Liver (tissue), 3 donors: ENCODE results near the gene SMR3A.

Experiments
- EGR1 ChIP-seq, 2 donors: IDR thresholded peaks; 2 replicates each; pipeline ENCODE4 v1.6.1; 2016 to 2018; ENCODE audit warnings: antibody characterized with exemption in 2 of 2, low read depth in 2 of 2
- FOXA1 ChIP-seq: IDR thresholded peaks from 2 replicates; pipeline ENCODE4 v1.6.1; 2016; ENCODE audit warnings: antibody characterized with exemption
- GABPA ChIP-seq, 2 donors: IDR thresholded peaks in 1 of 2; conservative IDR thresholded peaks in 1 of 2; 2 replicates each; pipeline ENCODE4 v1.6.1; 2016; ENCODE audit warnings: antibody characterized with exemption in 2 of 2, mild to moderate bottlenecking in 1 of 2, moderate library complexity in 1 of 2
- HNF4G ChIP-seq: IDR thresholded peaks from 2 replicates; pipeline ENCODE4 v1.6.1; 2016; ENCODE audit warnings: antibody characterized with exemption
- JUND ChIP-seq, 2 donors: IDR thresholded peaks; 2 replicates each; pipeline ENCODE4 v1.6.1; 2016; ENCODE audit warnings: antibody characterized with exemption in 2 of 2
- RAD21 ChIP-seq, 2 donors: IDR thresholded peaks; 2 replicates each; pipeline ENCODE4 v1.6.1; 2016; ENCODE audit warnings: antibody characterized with exemption in 2 of 2, mild to moderate bottlenecking in 2 of 2
- RXRA ChIP-seq, 2 donors: IDR thresholded peaks; 2 replicates each; pipeline ENCODE4 v1.6.1; 2017 to 2018; ENCODE audit warnings: antibody characterized with exemption in 2 of 2, mild to moderate bottlenecking in 1 of 2
- YY1 ChIP-seq: IDR thresholded peaks from 2 replicates; pipeline ENCODE4 v1.6.1; 2016; ENCODE audit warnings: antibody characterized with exemption, mild to moderate bottlenecking
- TF ChIP-seq, protein P1 (sequence below): fragments of 150-350 bp; IDR thresholded peaks from 2 replicates; pipeline ENCODE4 v1.5.1; 2017; ENCODE audit warnings: improper control_type of control experiment, low read depth, low read length; ENCODE audit not compliant: missing input control
- TF ChIP-seq, protein P2 (sequence below): IDR thresholded peaks from 2 replicates; pipeline ENCODE4 v1.6.1; 2016; ENCODE audit warnings: antibody characterized with exemption, mild to moderate bottlenecking
- TF ChIP-seq, protein P3 (sequence below): IDR thresholded peaks from 2 replicates; pipeline ENCODE4 v1.6.1; 2016; ENCODE audit warnings: antibody characterized with exemption
- donor health status: healthy.
- donor health status: healthy.

- TF ChIP-seq, protein P1, sequence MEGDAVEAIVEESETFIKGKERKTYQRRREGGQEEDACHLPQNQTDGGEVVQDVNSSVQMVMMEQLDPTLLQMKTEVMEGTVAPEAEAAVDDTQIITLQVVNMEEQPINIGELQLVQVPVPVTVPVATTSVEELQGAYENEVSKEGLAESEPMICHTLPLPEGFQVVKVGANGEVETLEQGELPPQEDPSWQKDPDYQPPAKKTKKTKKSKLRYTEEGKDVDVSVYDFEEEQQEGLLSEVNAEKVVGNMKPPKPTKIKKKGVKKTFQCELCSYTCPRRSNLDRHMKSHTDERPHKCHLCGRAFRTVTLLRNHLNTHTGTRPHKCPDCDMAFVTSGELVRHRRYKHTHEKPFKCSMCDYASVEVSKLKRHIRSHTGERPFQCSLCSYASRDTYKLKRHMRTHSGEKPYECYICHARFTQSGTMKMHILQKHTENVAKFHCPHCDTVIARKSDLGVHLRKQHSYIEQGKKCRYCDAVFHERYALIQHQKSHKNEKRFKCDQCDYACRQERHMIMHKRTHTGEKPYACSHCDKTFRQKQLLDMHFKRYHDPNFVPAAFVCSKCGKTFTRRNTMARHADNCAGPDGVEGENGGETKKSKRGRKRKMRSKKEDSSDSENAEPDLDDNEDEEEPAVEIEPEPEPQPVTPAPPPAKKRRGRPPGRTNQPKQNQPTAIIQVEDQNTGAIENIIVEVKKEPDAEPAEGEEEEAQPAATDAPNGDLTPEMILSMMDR: no peak
- TF ChIP-seq GABPA (IDR thresholded peaks at IDR 0.05 in 1 of 2, conservative IDR thresholded peaks at IDR 0.05 in 1 of 2) (no peak), YY1 (no peak), RAD21 (IDR thresholded peaks at IDR 0.05) (no peak), EGR1 (IDR thresholded peaks at IDR 0.05; ENCODE audit: low read depth in 2 of 2) (no peak), JUND (IDR thresholded peaks at IDR 0.05) (no peak), HNF4G (no peak), RXRA (IDR thresholded peaks at IDR 0.05) (no peak), FOXA1 (no peak)
- TF ChIP-seq, protein P2, sequence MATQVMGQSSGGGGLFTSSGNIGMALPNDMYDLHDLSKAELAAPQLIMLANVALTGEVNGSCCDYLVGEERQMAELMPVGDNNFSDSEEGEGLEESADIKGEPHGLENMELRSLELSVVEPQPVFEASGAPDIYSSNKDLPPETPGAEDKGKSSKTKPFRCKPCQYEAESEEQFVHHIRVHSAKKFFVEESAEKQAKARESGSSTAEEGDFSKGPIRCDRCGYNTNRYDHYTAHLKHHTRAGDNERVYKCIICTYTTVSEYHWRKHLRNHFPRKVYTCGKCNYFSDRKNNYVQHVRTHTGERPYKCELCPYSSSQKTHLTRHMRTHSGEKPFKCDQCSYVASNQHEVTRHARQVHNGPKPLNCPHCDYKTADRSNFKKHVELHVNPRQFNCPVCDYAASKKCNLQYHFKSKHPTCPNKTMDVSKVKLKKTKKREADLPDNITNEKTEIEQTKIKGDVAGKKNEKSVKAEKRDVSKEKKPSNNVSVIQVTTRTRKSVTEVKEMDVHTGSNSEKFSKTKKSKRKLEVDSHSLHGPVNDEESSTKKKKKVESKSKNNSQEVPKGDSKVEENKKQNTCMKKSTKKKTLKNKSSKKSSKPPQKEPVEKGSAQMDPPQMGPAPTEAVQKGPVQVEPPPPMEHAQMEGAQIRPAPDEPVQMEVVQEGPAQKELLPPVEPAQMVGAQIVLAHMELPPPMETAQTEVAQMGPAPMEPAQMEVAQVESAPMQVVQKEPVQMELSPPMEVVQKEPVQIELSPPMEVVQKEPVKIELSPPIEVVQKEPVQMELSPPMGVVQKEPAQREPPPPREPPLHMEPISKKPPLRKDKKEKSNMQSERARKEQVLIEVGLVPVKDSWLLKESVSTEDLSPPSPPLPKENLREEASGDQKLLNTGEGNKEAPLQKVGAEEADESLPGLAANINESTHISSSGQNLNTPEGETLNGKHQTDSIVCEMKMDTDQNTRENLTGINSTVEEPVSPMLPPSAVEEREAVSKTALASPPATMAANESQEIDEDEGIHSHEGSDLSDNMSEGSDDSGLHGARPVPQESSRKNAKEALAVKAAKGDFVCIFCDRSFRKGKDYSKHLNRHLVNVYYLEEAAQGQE: no peak
- TF ChIP-seq, protein P3, sequence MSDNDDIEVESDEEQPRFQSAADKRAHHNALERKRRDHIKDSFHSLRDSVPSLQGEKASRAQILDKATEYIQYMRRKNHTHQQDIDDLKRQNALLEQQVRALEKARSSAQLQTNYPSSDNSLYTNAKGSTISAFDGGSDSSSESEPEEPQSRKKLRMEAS: no peak
Observed at GRCh38 chr4:70356185-70356584, 4.4 kb upstream of the SMR3A start.
